ENCODE results near the gene CNTNAP2. TPM values are rescaled to one million over a fixed set of nuclear protein-coding genes. Genes with fewer than 3 reads are reported as not detected.

CNTNAP2 gene
- total and polyA plus RNA-seq, 4 donors: 0.14 to 2.3 (median 1.1) TPM

- DNase-seq (ENCODE audit: low spot score): no peak
- Histone ChIP-seq H3K9me3 (ENCODE audit: control insufficient read depth in 4 of 4, low read length in 3 of 4) (no peaks in the 10 kb centered on the region), H3K4me3 (ENCODE audit: low read depth in 1 of 3, low read length in 3 of 3) (no peak overlapping the region), H3K27ac (ENCODE audit: low read depth in 1 of 2, low read length in 2 of 2) (no peak overlapping the region), H3K27me3 (ENCODE audit: control insufficient read depth in 4 of 4, insufficient read depth in 4 of 4, low read length in 3 of 4) (no peaks in the 10 kb centered on the region), H3K9ac (ENCODE audit: low read depth in 1 of 2, low read length in 2 of 2) (no peak overlapping the region), H3K36me3 (ENCODE audit: control insufficient read depth in 4 of 4, insufficient read depth in 3 of 4, low read depth in 1 of 4, low read length in 3 of 4) (no peaks in the 10 kb centered on the region), H3K4me1 (ENCODE audit: control insufficient read depth in 4 of 4, insufficient read depth in 4 of 4, low read length in 3 of 4) (no peaks in the 10 kb centered on the region)
- WGBS: 31% methylated on average over 1 of the region's 1 CpG
- TF ChIP-seq, protein P1, sequence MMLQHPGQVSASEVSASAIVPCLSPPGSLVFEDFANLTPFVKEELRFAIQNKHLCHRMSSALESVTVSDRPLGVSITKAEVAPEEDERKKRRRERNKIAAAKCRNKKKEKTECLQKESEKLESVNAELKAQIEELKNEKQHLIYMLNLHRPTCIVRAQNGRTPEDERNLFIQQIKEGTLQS (IDR thresholded peaks at IDR 0.05): no peak
- no peak for TF ChIP-seq JUND (IDR thresholded peaks at IDR 0.05)
- no peak for TF ChIP-seq GABPA (IDR thresholded peaks at IDR 0.05 in 1 of 2, conservative IDR thresholded peaks at IDR 0.05 in 1 of 2)
- no peak for TF ChIP-seq HNF4A (conservative IDR thresholded peaks at IDR 0.05)
- no peak for TF ChIP-seq TAF1 (conservative IDR thresholded peaks at IDR 0.05)
- TF ChIP-seq HNF4G (IDR thresholded peaks at IDR 0.05): no peak
- no peak for TF ChIP-seq FOXA2 (IDR thresholded peaks at IDR 0.05)
- no peak for TF ChIP-seq EGR1 (IDR thresholded peaks at IDR 0.05; ENCODE audit: low read depth in 2 of 2)
- TF ChIP-seq RXRA (IDR thresholded peaks at IDR 0.05): no peak
Measured at GRCh38 chr7:146129296-146129695, 12.7 kb downstream of the CNTNAP2 start.

GRCh38 chr7:146129997-146130396 is 13.4 kb downstream of the CNTNAP2 start:
- Histone ChIP-seq H3K27me3 (ENCODE audit: control insufficient read depth in 4 of 4, insufficient read depth in 4 of 4, low read length in 3 of 4) (no peaks in the 10 kb centered on the region), H3K4me1 (ENCODE audit: control insufficient read depth in 4 of 4, insufficient read depth in 4 of 4, low read length in 3 of 4) (no peaks in the 10 kb centered on the region), H3K27ac (ENCODE audit: low read depth in 1 of 2, low read length in 2 of 2) (no peak overlapping the region), H3K9ac (ENCODE audit: low read depth in 1 of 2, low read length in 2 of 2) (no peak overlapping the region), H3K4me3 (ENCODE audit: low read depth in 1 of 3, low read length in 3 of 3) (no peak overlapping the region), H3K9me3 (ENCODE audit: control insufficient read depth in 4 of 4, low read length in 3 of 4) (no peaks in the 10 kb centered on the region), H3K36me3 (ENCODE audit: control insufficient read depth in 4 of 4, insufficient read depth in 3 of 4, low read depth in 1 of 4, low read length in 3 of 4) (no peaks in the 10 kb centered on the region)
- TF ChIP-seq NR2F2 (IDR thresholded peaks at IDR 0.05) (no peak), HNF4A (conservative IDR thresholded peaks at IDR 0.05) (no peak), YY1 (IDR thresholded peaks at IDR 0.05) (no peak), EGR1 (IDR thresholded peaks at IDR 0.05; ENCODE audit: low read depth in 2 of 2) (no peak), HNF4G (IDR thresholded peaks at IDR 0.05) (no peak), RXRA (IDR thresholded peaks at IDR 0.05) (no peak), FOXA2 (IDR thresholded peaks at IDR 0.05) (no peak), JUND (IDR thresholded peaks at IDR 0.05) (no peak), REST (IDR thresholded peaks at IDR 0.05) (no peak), FOXA1 (IDR thresholded peaks at IDR 0.05) (no peak), SP1 (IDR thresholded peaks at IDR 0.05) (no peak)
- TF ChIP-seq, protein P2, sequence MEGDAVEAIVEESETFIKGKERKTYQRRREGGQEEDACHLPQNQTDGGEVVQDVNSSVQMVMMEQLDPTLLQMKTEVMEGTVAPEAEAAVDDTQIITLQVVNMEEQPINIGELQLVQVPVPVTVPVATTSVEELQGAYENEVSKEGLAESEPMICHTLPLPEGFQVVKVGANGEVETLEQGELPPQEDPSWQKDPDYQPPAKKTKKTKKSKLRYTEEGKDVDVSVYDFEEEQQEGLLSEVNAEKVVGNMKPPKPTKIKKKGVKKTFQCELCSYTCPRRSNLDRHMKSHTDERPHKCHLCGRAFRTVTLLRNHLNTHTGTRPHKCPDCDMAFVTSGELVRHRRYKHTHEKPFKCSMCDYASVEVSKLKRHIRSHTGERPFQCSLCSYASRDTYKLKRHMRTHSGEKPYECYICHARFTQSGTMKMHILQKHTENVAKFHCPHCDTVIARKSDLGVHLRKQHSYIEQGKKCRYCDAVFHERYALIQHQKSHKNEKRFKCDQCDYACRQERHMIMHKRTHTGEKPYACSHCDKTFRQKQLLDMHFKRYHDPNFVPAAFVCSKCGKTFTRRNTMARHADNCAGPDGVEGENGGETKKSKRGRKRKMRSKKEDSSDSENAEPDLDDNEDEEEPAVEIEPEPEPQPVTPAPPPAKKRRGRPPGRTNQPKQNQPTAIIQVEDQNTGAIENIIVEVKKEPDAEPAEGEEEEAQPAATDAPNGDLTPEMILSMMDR (IDR thresholded peaks at IDR 0.05; ENCODE audit: low read depth, low read length, missing input control): no peak
- TF ChIP-seq, protein P1 (IDR thresholded peaks at IDR 0.05): no peak
- TF ChIP-seq, protein P3, sequence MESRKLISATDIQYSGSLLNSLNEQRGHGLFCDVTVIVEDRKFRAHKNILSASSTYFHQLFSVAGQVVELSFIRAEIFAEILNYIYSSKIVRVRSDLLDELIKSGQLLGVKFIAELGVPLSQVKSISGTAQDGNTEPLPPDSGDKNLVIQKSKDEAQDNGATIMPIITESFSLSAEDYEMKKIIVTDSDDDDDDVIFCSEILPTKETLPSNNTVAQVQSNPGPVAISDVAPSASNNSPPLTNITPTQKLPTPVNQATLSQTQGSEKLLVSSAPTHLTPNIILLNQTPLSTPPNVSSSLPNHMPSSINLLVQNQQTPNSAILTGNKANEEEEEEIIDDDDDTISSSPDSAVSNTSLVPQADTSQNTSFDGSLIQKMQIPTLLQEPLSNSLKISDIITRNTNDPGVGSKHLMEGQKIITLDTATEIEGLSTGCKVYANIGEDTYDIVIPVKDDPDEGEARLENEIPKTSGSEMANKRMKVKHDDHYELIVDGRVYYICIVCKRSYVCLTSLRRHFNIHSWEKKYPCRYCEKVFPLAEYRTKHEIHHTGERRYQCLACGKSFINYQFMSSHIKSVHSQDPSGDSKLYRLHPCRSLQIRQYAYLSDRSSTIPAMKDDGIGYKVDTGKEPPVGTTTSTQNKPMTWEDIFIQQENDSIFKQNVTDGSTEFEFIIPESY (IDR thresholded peaks at IDR 0.05): no peak
- TF ChIP-seq, protein P4, sequence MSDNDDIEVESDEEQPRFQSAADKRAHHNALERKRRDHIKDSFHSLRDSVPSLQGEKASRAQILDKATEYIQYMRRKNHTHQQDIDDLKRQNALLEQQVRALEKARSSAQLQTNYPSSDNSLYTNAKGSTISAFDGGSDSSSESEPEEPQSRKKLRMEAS (IDR thresholded peaks at IDR 0.05): no peak
- no peak for DNase-seq (ENCODE audit: low spot score)
- WGBS: 87% methylated on average over 9 of the region's 9 CpGs
